Skin of body (tissue), 2 donors: Measurements from ENCODE around the gene PLAC8. TPM values are rescaled to one million over a fixed set of nuclear protein-coding genes. Genes with fewer than 3 reads are reported as not detected.
"Not testable (repeated sequence)": the region's sequence is repeated elsewhere in the genome, so short reads cannot be mapped to it uniquely, and the experiment has no call there.

ENCODE experiments used
- DNase-seq: peaks from one replicate; lab custom pipeline; 2025; lab: John Stamatoyannopoulos, UW
- total RNA-seq: library from RNA; depleted of rRNA; stranded (reverse); fragments of >200 nt; gene quantifications from one replicate; pipeline ENCODE4 v1.2.3, GENCODE V29; 2014

The PLAC8 gene
- total RNA-seq, 1 donor from 2014 or later = 10.5 TPM

- peak; percentile 26 for DNase-seq
These were observed 40.3 kb downstream of the PLAC8 start for GRCh38 chr4:83074086-83074704.

- no peak for DNase-seq
These were observed 43.4 kb downstream of the PLAC8 start for GRCh38 chr4:83071116-83071515.

GRCh38 chr4:83067058-83067639, 47.4 kb downstream of the PLAC8 start:
- DNase-seq = no peak

GRCh38 chr4:83065266-83065665, 49.3 kb downstream of the PLAC8 start:
- DNase-seq = no peak

GRCh38 chr4:83062739-83063138, 51.8 kb downstream of the PLAC8 start:
- DNase-seq = peak; percentile 43

- DNase-seq = no peak
These were observed 59.6 kb downstream of the PLAC8 start for GRCh38 chr4:83054928-83055327.

- DNase-seq = not testable (repeated sequence)
These were observed 65.7 kb downstream of the PLAC8 start for GRCh38 chr4:83048781-83049180.

- no peak for DNase-seq
These were observed 67.6 kb downstream of the PLAC8 start for GRCh38 chr4:83046693-83047473.

- no peak for DNase-seq
These were observed 70.6 kb downstream of the PLAC8 start for GRCh38 chr4:83043801-83044407.

DNA sequence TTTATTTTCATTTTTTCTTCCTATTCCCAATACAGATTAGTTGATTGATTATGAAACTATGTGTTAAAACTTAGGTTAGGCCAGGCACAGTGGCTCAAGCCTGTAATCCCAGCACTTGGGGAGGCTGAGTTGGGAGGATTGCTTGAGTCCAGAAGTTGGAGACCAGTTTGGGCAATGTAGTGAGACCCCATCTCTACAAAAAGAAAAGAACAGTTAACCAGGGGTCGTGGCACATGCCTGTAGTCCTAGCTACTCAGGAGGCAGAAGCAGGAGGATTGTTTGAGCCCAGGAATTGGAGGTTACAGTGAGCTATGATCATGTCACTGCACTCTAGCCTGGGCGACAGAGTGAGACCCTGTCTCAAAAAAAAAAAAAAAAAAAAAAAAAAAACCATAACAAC, 71.4 kb downstream of the PLAC8 start:
- DNase-seq = not testable (repeated sequence)

GRCh38 chr4:83040269-83040668, 74.3 kb downstream of the PLAC8 start:
- no peak for DNase-seq

Other genes with a start within 250 kb of the PLAC8 start
- gene SEC31A, start 223.6 kb downstream of the PLAC8 start, total RNA-seq = 264 TPM
- 10.9 TPM for gene THAP9, start 214.0 kb downstream of the PLAC8 start, total RNA-seq
- gene LIN54, start 103.9 kb downstream of the PLAC8 start, total RNA-seq = 14.0 TPM
- gene COPS4, start 79.5 kb downstream of the PLAC8 start, total RNA-seq = 85.4 TPM
- 10.6 TPM for gene COQ2, start 170.1 kb upstream of the PLAC8 start, total RNA-seq
- 3.9 TPM for gene HPSE, start 220.1 kb upstream of the PLAC8 start, total RNA-seq